Heart left ventricle (tissue), 16 donors: Measurements from ENCODE around the gene DNAJA3. TPM values are rescaled to one million over a fixed set of nuclear protein-coding genes. Genes with fewer than 3 reads are reported as not detected.

Source experiments
- ATAC-seq, 4 donors: fragments of 200-7000 bp; cut with Tn5 transposase; one replicate each; pipeline ENCODE4 v1.9.1; 2020 to 2022; ENCODE audit warnings: moderate library complexity in 4 of 4, mild to moderate bottlenecking in 3 of 4, moderate number of reproducible peaks in 1 of 4
- DNase-seq, 5 donors: peaks; one replicate each; pipeline ENCODE4 v3.0.0-alpha.2; 2020
- H3K27ac ChIP-seq, 12 donors: fragments of 200-600 bp; sonication (generic) in 4 of 12; one replicate each; pipeline versions ENCODE4 v1.5.0 to v1.8.0; 2016 to 2022; ENCODE audit warnings: mild to moderate bottlenecking in 2 of 12
- H3K27me3 ChIP-seq, 9 donors: fragments of 200-600 bp; sonication (generic) in 2 of 9; one replicate each; pipeline versions ENCODE4 v1.5.1 to v1.8.0; 2016 to 2022; ENCODE audit warnings: mild to moderate bottlenecking in 3 of 9
- H3K36me3 ChIP-seq, 9 donors: fragments of 200-600 bp; sonication (generic) in 2 of 9; one replicate each; pipeline versions ENCODE4 v1.5.0 to v1.8.0; 2018 to 2022; ENCODE audit warnings: mild to moderate bottlenecking in 2 of 9
- H3K4me1 ChIP-seq, 12 donors: fragments of 200-600 bp; sonication (generic) in 4 of 12; one replicate each; pipeline versions ENCODE4 v1.5.0 to v1.8.0; 2016 to 2022; ENCODE audit warnings: mild to moderate bottlenecking in 3 of 12
- H3K4me3 ChIP-seq, 12 donors: fragments of 200-600 bp; sonication (generic) in 4 of 12; one replicate each; pipeline versions ENCODE4 v1.5.0 to v1.8.0; 2017 to 2022; ENCODE audit warnings: mild to moderate bottlenecking in 9 of 12, moderate library complexity in 4 of 12
- H3K9me3 ChIP-seq, 12 donors: fragments of 200-600 bp; sonication (generic) in 4 of 12; one replicate each; pipeline versions ENCODE4 v1.5.0 to v1.8.0; 2016 to 2022; ENCODE audit warnings: mild to moderate bottlenecking in 1 of 12
- POLR2A ChIP-seq, 2 donors: fragments of 450-650 bp; IDR thresholded peaks; one replicate each; pipeline ENCODE4 v1.6.1; 2017; ENCODE audit warnings: antibody characterized with exemption in 2 of 2, mild to moderate bottlenecking in 2 of 2, moderate library complexity in 2 of 2
- whole genome bisulfite sequencing, 4 donors: extraction: QIAGEN DNeasy Blood & Tissue Kit in 2 of 4; methylation state at CpG; one replicate each; pipeline versions ENCODE4 v1.1.5 to v1.1.7; 2013 to 2018; 5-methylcytosine and 5-hydroxymethylcytosine counted together
- intact Hi-C, 10 donors: fragments of 100-400 bp; cut with DNase I; formaldehyde crosslinking; loops; one replicate each; pipeline versions ENCODE4 v1.11.1 to v1.14.2; 2022
- polyA plus RNA-seq, 2 donors: library from polyadenylated mRNA; stranded (reverse); fragments of 200-250 nt; gene quantifications; one replicate each; pipeline ENCODE4 v1.2.3, GENCODE V29; 2013
- total RNA-seq, 9 donors: library from RNA; depleted of rRNA in 2 of 9; stranded (reverse); fragments of >200 nt in 2 of 9; fragmentation: NEBNext Ultra II Directional in 3 of 9; extraction: Animal tissue kit (Norgen Biotek cat#: 25700) in 3 of 9; gene quantifications; one replicate each; pipeline versions ENCODE4 v1.1.0 to v1.2.4, GENCODE V29; 2016 to 2023
- TF ChIP-seq, protein P1 (sequence below), 12 donors: fragments of 200-600 bp; sonication (generic) in 4 of 12; IDR thresholded peaks; one replicate each; pipeline versions ENCODE4 v1.5.0 to v1.8.0; 2018 to 2022; ENCODE audit warnings: antibody characterized with exemption in 12 of 12, mild to moderate bottlenecking in 5 of 12
- donor health status: ischemic (EF 13 %, LVEDD 7.1; RV severe dilation, severe dysfunction).
- donor health status: healthy with polysubstance abuse.
- donor health status: DM: no; HTN: yes; CAD: no.
- donor health status: DM: no; HTN: no; CAD: no.
- donor health status: ischemic (EF 25% LVEDD 6.9; RV normal size, moderate dysfunction).
- donor health status: ischemic (EF 25% LVEDD 5.7; RV mildly dilated, moderate dysfunction).
- donor health status: healthy.
- donor health status: DM: yes; HTN: yes; CAD: no.
- donor health status: ischemic (EF 35%, LVEDD 5.7; RV mildly dilated, moderate dysfunction).
- donor health status: nonischemic (EF 11% LVEDD 7.7; RV severe dilation, severe dysfunction).
- donor health status: DM: yes; HTN: yes; CAD: no.
- donor health status: PGD.
- donor health status: ischemic (EF 29% LVEDD 5.4; RV normal size, mild dysfunction).
- donor health status: nonischemic (EF 23%, LVEDD 6.1; RV moderate dilation, normal function).

DNAJA3 gene
- total and polyA plus RNA-seq, 11 donors, result 47.4 to 88.4 (median 59.7) TPM

DNA sequence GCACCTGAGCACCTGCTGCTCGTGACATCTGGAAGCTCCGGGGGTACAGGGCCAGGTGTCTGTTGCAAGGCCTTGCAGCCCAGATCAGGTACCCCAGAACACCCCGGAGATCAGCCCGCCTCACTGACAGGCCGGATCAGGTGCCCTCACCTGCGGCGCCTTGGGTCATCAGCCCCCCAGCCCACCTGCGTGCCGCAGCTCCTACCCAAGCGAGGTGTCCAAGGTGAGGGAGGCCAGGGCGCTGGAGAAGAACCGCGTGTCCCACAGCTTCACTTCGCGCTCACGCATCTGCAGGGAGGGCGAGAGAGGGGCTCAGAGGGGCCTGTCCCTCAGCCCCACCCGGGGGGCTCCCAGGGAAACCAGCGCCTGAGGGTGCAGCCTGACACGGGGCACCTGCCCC lies 37.9 kb upstream of the DNAJA3 start:
- TF ChIP-seq, protein P1, sequence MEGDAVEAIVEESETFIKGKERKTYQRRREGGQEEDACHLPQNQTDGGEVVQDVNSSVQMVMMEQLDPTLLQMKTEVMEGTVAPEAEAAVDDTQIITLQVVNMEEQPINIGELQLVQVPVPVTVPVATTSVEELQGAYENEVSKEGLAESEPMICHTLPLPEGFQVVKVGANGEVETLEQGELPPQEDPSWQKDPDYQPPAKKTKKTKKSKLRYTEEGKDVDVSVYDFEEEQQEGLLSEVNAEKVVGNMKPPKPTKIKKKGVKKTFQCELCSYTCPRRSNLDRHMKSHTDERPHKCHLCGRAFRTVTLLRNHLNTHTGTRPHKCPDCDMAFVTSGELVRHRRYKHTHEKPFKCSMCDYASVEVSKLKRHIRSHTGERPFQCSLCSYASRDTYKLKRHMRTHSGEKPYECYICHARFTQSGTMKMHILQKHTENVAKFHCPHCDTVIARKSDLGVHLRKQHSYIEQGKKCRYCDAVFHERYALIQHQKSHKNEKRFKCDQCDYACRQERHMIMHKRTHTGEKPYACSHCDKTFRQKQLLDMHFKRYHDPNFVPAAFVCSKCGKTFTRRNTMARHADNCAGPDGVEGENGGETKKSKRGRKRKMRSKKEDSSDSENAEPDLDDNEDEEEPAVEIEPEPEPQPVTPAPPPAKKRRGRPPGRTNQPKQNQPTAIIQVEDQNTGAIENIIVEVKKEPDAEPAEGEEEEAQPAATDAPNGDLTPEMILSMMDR (IDR thresholded peaks at IDR 0.05), result no peak
- no peak for TF ChIP-seq POLR2A (IDR thresholded peaks at IDR 0.05)
- Histone ChIP-seq H3K27me3 (no peaks in the 10 kb centered on the region), H3K27ac (peak overlapping the region in 10 of 12 donors; percentile 8 to 85 (median 62)), H3K36me3 (peaks cover 0 to 94% (median 16%) of the 10 kb centered on the region in 9 donors), H3K4me3 (no peak overlapping the region), H3K4me1 (peaks cover 0 to 69% (median 28%) of the 10 kb centered on the region in 12 donors), H3K9me3 (no peaks in the 10 kb centered on the region)
- ATAC-seq (no peak), DNase-seq (peak; percentile 7 to 58 (median 25))
- intact Hi-C loops, result loop anchor here in 1 of 10 donors (2.0 kb wide), 1 partner anchor 17 kb away; the partner anchor contains the start of gene VASN
- WGBS, 4 donors, result 74 to 91% (median 83%) methylated on average over 13 to 20 of the region's 20 CpGs

DNA sequence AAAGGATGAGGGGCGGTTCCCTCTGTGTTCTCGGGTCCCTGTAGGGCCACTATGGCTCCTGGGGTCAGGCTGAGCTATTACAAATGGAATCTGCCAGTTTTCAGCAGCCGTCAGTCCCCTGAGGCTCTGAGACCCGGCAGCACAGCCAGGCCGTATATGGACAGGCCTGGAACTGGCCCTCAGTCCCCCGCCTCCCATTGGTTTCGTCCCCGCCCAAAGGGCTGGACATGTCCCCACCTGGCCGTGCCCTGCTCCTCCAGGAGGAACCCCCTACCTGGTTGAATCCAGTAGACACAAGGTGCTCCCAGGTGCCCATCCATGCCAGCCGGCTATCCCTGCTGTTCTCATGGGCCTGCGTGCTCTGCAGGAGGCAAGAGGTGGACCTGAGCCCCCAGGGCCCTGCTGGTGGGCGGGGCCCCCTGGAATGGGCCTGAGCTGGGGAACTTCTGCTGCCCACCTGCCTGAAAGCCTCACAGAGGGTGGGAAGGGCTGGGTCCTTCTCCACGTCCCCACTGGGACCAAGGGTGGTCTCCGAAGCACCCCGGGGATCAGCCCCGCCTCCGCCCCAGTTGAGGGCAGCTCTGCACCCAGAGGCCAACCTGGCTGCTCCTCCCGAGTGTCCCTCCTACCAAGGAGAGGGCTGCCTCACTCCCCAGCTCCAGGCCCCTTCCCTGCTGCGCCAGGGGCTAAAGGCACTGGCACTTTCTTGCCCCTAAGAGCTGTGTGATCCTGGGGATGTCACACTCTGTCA lies 37.2 kb upstream of the DNAJA3 start:
- TF ChIP-seq, protein P1 (IDR thresholded peaks at IDR 0.05), result no peak
- no peak for TF ChIP-seq POLR2A (IDR thresholded peaks at IDR 0.05)
- intact Hi-C loops, result loop anchor here in 1 of 10 donors (2.0 kb wide), 1 partner anchor 18 kb away; the partner anchor contains the start of gene VASN
- ATAC-seq (peak in 3 of 4 donors; percentile 11 to 50 (median 36)), DNase-seq (peak; percentile 60 to 77 (median 75))
- H3K36me3 ChIP-seq, result peaks cover 0 to 94% (median 13%) of the 10 kb centered on the region in 9 donors
- H3K27ac ChIP-seq, result peak overlapping the region; percentile 15 to 91 (median 70)
- H3K4me3 ChIP-seq, result no peak overlapping the region
- no peaks in the 10 kb centered on the region for H3K27me3 ChIP-seq
- H3K4me1 ChIP-seq, result peaks cover 0 to 75% (median 31%) of the 10 kb centered on the region in 12 donors
- WGBS, 4 donors, result 70 to 82% (median 76%) methylated on average over 10 to 19 of the region's 19 CpGs
- no peaks in the 10 kb centered on the region for H3K9me3 ChIP-seq

DNA sequence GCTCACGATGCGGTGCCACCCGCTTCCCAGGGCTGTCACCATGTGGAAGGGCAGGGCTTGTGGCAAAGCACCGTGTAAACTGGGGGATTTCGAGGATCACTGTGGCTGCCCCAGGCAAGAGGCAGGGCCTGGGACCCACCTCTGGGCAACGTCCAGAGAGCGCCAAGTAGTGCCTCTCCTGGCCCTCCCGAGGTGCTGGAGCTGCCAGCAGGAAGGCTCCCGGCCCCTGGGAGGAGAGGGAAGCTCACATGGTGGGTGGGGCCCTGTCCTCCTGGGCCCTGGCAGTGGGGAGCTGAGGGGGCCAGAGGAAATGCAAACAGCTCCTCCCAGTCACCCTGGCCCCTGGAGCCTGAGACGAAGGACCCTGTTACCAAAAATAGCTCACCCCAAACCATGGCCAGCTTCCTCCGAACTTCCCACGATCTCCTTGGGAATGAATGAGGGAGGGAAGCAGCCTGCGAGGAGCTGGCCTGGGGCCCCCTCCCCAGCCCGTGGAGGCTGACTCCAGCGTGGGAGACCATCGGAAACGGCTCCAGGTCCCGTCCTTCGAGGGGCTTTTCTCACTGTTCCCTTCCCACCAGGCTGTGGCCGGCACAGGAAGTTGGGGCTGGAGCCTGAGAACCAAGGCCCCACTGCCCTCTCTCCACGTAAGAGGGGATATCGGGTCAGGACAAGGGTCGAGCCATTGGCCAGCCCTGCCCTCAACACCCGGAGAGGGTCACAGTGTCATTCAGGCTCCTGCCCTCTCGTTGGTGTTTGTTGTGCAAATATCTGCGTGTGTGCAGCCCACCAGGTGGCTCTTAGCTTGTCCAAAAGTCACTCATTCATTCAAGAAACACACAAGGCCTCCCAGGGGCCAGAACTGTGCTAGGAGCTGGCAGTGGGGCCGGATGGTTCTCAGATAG lies 36.4 kb upstream of the DNAJA3 start:
- WGBS, 4 donors, result 45 to 59% (median 53%) methylated on average over 20 to 27 of the region's 27 CpGs
- Histone ChIP-seq H3K36me3 (peaks cover 0 to 94% (median 4%) of the 10 kb centered on the region in 9 donors), H3K27ac (peak overlapping the region; percentile 15 to 91 (median 70)), H3K9me3 (no peaks in the 10 kb centered on the region), H3K4me1 (peaks cover 0 to 71% (median 31%) of the 10 kb centered on the region in 12 donors), H3K4me3 (no peak overlapping the region), H3K27me3 (no peaks in the 10 kb centered on the region)
- ATAC-seq, result peak; percentile 2 to 31 (median 9)
- TF ChIP-seq, protein P1 (IDR thresholded peaks at IDR 0.05), result no peak
- peak in 2 of 5 donors; percentile 61 to 66 for DNase-seq
- intact Hi-C loops, result loop anchor here in 1 of 10 donors (2.0 kb wide), 1 partner anchor 19 kb away; the partner anchor contains the start of gene VASN
